SK-MEL-5 (cell line): ENCODE results near the gene CACNG7. TPM values are rescaled to one million over a fixed set of nuclear protein-coding genes. Genes with fewer than 3 reads are reported as not detected.

ENCODE experiments used
- DNase-seq: peaks from one replicate; pipeline ENCODE4 v3.0.0-alpha.2; 2016; ENCODE audit warnings: low read depth, low spot score
- in situ Hi-C: cut with HindIII; loops from 2 replicates; pipeline ENCODE4 v1.10.0; 2016; ENCODE audit warnings: low sequenced_read_pairs, high pct_unique_total_duplicates, low pct_unique_long_range_greater_than_20kb
- total RNA-seq: library from RNA; depleted of rRNA; stranded (reverse); fragments of >200 nt; shearing (Covaris generic); gene quantifications from 2 replicates; pipeline ENCODE4 v1.2.3, GENCODE V29; 2014

Gene CACNG7
- total RNA-seq, 1 experiment from 2014 or later, result not detected

DNA sequence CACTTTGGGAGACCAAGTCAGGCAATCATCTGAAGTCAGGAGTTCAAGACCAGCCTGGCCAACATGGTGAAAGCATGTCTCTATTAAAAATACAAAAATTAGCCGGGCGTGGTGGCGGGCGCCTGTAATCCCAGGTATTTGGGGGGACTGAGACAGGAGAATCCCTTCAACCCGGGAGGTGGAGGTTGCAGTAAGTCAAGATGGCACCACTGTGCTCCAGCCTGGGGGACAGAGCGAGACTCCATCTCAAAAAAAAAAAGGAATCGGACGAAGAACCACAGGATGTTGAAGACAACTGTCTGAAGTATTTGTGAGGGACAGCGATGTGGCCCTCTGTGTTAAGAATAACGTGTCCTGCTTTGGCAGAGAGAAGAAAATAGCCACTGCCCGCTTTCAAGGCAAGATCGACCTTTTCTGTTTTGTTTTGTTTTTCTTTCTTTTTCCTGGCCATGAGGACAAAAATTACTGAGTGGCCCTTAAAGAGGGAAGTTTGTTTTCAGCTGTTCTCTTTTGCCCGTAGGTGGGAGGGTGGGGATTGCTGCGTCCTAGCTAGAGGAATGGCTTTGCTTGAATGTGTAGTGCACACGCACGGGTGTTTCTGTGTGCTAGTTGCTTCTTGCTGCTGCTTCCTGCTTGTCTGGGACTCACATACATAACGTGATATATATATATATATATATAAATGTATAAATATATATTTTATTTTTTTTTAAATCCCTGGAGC lies 33.3 kb upstream of the CACNG7 start:
- no peak for DNase-seq
- in situ Hi-C loops, result no loop called here

DNA sequence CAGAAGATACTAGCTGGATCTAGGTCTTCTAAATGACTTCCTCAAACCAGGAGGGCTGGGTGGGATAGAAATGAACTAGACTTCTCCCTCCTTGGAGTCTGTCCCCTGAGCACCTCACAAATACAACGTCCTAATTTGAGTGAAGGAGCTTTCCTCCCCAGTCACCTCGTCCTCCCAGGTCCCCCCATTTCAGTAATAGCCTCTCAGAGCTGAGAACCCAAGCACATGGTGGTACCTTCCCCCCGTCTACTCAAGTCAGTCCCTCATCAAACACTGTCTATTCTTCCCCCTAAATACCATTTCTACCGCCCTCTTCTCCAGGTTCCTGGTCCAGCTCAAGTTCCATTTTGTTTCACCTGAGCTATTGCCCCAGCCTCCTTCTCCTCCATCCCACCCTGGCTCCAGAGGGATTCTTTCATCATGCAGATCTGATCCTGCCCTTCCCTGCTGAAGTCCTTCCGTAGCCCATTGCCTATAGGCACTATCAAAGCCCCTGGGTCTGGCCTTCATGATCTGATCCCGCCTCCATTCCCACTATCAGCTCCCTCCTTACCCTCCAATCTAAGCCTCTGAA lies 32.3 kb upstream of the CACNG7 start:
- in situ Hi-C loops, result no loop called here
- DNase-seq, result no peak

DNA sequence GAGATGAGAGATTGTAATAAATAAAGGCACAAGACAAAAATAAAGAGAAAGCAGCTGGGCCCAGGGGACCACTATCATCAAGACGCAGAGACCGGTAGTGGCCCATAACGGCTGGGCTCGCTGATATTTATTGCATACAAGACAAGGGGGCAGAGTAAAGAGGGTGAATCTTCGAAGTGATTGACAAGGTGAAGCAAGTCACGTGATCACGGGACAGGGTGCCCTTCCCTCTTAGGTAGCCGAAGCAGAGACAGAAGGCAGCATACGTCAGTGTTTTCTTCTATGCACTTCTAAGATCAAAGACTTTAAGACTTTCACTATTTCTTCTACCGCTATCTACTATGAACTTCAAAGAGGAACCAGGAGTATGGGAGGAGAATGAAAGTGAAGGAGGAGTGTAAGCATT lies 31.7 kb upstream of the CACNG7 start:
- in situ Hi-C loops, result no loop called here
- DNase-seq, result no peak

DNA sequence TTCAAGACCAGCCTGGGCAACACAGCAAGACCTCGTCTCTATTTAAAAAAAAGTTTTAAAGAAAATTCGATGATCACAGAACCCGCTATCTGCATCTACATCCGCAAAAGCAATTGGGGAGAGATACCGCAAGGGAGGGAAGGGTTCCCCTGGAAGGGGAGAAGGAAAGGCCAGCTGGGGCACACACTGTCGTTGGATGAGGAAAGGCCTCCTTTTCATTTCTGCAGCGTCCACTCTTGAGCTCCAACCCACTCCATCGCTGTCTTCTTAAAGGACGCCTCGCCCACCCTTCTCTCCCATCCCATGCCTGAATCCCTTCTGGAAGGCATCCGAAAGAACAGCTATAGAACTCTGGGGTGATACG lies 30.3 kb upstream of the CACNG7 start:
- no peak for DNase-seq
- in situ Hi-C loops, result no loop called here

DNA sequence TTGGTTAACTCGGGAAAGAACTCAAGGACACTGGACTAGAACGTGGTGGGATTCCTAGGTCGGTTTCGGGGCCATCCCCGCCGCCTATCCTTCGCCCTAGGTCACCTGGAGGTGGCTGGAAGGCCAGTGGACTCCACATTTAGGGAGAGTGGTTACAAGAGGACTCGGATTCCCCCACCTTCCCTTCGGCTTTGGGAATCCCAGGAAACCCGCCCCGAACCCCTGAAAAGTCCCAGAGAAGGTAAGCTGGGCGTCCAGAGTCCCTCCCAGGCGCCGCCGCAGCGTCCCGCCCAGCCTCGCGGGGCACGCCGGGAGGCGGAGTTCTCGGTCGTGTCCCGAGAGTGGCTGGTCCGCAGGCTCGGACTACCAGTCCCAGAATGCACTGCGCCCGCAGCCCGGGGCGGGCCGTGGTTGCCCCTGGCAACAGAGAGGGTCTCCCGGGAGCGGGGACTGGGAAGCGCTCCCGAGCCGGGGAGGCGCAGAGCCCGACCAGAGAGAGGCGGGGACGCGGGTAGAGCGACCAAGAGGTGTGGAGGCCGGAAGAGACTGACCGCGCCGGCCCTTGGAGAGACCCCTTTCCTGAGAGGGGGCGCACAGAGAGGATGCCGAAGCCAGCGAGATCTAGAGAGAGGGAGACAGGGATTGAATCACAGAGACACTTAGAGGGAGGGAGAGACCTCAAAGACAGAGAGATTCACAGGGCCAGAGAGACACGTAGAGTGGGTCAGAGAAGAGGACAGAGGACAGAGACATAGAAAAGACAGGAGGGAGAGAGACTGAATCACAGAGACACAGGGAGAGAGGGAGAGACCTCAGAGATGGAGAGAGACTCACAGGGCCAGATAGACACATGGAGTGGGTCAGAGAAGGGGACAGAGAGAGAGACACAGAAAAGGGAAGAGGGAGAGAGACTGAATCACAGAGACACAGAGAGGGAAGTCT lies 29.7 kb upstream of the CACNG7 start:
- in situ Hi-C loops, result no loop called here
- DNase-seq, result peak; percentile 79

DNA sequence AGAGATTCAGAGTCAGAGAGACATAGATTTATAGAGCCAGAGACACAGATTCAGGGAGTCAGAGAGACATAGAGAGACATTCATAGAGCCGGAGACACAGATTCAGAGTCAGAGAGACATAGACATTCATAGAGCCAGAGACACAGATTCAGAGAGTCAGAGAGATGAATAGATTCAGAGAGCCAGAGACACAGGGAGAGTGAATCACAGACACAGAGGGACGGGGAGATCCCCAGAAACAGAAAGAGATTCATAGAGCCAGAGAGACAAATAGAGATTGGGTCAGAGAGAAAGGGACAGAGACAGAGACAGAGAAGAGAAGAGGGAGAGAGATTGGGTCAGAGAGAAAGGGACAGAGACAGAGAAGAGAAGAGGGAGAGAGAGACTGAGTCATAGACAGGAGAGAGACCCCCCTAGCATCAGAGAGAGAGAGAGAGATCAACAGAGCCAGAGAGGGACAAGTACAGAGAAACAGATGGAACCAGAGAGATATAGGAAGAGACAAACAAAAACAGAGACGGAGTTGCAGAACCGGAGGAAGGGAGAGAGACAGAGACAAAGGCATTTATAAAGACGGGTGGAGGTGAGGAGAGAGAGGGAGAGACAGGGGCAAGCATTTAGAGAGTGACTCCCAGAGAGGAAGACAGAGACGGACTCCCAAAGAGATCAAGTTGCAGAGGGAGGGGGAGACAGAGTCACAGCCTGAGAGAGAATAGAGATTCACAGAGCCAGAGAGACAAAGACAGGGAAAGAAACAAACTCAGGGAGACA lies 28.2 kb upstream of the CACNG7 start:
- no peak for DNase-seq
- in situ Hi-C loops, result no loop called here

DNA sequence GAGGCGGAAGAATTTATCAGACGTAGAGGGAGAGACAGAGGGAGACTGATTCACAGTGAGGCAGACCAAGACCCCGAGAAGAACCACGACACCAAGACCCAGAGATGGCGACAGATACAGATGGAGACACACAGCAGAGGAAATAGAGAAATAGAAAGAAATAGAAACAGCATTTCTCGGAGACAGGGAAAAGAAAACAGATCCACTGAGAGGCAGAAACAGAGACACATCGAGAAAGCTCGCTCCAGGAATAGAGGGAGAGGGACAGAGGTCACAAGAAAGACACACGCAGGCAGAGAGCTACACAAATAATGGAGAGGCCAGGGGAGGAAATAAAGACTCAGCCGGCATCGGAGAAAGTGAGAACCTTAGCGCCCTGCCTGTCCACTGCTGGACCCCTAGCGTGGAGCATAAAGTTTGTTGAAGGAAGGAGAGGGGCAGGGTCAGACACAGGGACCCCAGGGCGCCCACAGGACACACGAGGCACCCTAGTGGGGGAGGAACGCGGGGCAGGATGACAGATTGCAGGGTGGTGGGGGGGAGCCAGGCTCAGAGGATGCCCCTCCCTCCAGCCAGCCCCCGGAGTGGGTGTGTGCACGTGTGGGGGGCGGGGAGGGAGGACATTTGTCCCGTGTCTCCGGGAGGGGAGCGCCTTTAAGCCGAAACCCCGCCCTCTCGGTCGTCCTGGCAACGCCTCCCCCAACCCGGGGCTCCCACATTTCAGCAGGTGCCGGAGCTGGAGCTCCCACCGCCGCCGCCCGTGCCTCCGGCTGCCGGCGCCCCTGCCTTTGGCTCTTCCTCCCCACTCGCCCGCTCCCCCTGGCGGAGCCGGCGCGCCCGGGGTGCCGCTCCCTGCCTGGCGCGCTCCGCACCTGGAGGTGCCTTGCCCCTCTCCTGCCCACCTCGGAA lies 27.3 kb upstream of the CACNG7 start, which contains the start of gene PRKCG:
Gene PRKCG, plus strand, starts transcription at position 716 of the 909 bp plus-strand sequence. CDS start 298 bp downstream, outside the sequence.
- no peak for DNase-seq
- in situ Hi-C loops, result no loop called here

DNA sequence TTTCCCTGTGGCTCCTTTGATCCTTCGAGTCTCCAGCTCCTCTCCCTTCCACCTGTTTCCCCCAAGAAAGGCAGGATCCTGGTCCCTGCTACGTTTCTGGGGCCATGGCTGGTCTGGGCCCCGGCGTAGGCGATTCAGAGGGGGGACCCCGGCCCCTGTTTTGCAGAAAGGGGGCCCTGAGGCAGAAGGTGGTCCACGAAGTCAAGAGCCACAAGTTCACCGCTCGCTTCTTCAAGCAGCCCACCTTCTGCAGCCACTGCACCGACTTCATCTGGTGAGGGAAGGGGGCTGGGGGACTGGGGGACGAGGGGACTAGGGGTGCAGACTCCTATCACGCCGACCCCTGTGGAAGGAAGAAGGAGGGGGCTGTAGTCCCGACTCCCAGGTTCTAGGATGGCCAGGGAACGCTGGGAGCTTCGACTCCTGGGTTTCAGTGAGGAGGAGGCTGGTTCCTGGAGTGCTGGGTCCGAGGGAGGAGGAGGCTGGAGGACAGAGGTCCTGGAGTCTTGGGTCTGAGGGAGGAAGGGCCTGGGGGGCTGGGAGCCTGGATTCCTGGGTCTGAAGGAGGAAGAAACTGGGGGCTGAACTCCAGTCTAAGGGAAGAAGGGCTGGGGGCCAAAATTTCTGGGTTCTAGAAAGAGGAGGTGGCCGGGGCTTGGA lies 26.6 kb upstream of the CACNG7 start:
- in situ Hi-C loops, result no loop called here
- DNase-seq, result no peak

DNA sequence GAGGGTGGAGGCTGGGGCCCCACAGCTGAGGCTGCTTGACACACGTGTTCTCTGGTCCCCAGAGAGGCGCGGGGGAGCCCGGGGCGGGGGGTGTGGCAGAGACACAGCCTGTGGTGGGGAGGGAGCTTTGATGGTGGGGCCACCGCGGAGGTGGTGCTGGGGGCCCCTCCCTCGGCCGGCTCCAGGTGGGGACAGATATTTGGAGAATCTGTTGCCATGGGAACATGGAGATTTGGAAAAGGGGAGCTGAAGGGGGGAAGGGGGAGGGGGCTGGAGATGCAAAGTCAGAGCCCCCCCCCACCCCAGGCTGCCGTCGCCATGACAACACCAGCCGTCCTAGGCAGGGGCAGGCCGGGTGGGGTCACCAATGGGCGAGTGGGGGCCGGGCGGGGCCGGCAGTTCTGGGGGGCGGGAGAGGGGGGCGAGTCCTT lies 25.8 kb upstream of the CACNG7 start:
- in situ Hi-C loops, result no loop called here
- DNase-seq, result no peak

DNA sequence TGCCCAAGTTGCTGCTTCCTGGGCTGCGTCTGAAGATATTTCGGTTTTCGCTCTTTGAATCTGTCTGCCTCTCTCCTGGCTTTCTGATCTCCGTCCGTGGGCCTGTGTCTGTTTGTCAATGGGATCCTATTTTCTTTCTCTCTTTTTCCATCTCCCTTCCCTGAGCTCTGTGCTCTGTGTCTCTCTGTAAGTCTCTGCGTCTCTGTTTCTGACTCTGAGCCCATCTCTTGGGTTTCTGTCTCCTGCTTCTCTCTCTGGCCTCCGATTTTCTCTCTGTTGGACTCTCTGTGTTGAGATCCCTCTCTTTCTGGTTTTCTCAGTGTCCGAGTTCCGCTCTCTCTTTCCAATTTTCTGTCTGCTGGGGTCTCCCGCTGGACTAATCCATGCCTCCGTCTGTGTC lies 25.3 kb upstream of the CACNG7 start:
- in situ Hi-C loops, result no loop called here
- DNase-seq, result no peak

DNA sequence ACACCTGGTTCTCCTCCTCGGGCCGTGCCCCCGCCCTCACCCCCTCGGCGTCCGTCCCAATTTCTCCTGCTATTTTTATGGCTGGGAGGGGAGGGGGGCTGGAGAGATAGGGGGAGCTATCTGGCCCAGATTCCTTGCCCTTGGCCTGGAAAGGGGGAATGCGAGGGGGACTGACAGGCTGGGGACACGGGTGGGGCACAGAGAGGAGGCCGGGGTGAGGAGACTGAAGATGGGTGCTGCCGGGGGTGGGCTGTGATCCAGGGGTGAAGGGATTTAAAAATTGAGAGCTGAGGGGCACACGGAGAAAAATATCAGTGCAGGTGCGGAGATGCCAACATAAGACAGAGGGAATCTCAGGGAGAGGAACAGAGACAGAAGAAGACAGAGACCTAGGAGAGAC lies 24.8 kb upstream of the CACNG7 start:
- in situ Hi-C loops, result no loop called here
- DNase-seq, result no peak

DNA sequence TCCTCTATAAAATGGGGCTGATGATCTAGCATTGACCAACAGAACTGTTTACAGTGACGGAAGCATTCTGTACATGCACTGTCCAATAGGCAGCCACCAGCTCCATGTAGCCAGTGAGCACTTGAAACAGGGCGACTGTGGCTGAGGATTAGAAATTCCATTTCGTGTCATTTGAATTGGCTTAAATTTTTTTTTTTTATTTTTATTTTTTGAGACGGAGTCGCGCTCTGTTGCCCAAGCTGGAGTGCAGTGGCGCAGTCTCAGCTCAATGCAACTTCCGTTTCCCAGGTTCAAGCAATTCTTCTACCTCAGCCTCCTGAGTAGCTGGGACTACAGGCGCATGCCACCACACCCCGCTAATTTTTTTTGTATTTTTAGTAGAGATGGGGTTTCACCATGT lies 24.0 kb upstream of the CACNG7 start:
- no peak for DNase-seq
- in situ Hi-C loops, result no loop called here

DNA sequence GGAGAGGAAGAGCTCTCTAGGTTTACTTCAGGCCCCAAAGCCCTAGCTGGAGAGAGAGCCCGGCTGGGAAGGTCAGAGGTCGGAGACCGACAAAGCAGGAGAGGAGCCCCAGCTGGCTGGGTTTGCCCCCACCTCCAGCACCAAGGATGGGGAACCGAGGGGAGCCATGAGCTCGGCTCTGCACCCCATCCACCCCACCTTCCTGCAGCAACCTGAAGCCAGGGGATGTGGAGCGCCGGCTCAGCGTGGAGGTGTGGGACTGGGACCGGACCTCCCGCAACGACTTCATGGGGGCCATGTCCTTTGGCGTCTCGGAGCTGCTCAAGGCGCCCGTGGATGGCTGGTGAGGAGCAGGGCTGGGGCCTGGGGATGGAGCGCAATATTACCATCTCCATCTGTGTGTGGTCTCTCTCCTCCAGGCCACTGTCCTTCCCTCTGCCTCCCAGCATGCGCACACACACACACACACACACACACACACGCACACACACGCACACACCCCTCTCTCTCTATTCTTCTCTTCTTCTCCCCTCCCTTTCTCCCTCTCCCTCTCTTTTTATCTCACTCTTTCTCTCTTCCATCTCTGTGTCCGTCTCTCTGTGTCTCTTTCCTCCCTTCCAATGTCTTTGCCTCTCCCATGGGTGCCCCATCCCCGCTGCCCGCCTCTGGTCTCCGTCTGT lies 16.6 kb upstream of the CACNG7 start:
- in situ Hi-C loops, result no loop called here
- DNase-seq, result no peak

DNA sequence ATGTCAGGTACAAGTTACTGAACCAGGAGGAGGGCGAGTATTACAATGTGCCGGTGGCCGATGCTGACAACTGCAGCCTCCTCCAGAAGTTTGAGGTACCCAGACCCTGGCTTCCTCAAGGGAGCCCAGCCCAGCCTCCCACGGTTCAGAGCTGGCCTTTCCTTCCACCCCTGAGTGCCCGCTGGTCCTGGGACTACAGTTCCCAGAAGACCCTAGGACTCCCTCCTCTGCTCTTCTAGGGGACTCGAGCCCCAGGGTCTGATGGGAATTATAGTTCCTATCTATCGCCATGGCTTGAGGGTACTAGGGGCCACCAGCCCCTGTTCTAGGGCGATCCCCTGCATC lies 16.1 kb upstream of the CACNG7 start:
- peak; percentile 35 for DNase-seq
- in situ Hi-C loops, result no loop called here

DNA sequence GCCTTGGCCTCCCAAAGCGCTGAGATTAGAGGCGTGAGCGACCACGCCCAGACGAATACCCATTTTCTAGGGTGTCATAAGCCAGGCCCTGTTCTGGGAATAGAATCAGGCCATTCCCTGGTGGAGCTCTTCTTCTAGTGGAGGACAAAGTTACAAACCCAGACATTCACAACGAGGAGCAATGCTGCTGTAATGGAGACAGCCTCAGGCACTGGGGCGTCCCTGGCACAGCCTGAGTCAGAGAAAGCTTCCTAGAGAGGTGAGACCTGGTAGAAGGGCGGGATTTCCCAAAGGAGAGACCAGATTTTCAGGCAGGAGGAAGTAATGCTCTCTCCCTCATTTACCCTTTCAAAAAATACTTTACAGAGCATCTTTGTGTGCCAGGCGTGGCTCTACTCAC lies 14.4 kb upstream of the CACNG7 start:
- in situ Hi-C loops, result no loop called here
- no peak for DNase-seq

DNA sequence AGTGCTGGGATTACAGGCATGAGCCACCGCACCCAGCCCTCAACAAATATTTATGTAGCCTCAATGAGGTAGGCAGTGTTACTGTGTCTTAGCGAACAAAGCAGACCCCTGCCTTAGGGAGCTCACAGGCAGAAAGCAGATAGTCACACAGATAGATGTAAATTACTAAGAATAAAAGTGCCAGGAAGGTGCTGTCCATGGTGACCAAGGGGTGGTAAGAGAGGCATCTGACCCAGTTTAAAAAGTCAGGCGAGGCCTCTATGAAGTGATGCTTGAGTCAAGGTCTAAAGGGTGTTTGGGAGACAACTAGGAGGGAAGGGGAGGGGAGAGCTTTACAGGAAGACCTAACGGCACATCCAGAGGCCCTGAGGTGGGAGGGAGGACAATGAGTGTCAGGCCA lies 12.4 kb upstream of the CACNG7 start:
- in situ Hi-C loops, result no loop called here

More for the DNA sequence above, 12.4 kb upstream of the CACNG7 start:
- no peak for DNase-seq
